ENCODE measurements around the gene EMILIN1.
A peak's percentile ranks its signal among the peaks of the same experiment; 100 is the strongest.

EMILIN1 gene

DNA sequence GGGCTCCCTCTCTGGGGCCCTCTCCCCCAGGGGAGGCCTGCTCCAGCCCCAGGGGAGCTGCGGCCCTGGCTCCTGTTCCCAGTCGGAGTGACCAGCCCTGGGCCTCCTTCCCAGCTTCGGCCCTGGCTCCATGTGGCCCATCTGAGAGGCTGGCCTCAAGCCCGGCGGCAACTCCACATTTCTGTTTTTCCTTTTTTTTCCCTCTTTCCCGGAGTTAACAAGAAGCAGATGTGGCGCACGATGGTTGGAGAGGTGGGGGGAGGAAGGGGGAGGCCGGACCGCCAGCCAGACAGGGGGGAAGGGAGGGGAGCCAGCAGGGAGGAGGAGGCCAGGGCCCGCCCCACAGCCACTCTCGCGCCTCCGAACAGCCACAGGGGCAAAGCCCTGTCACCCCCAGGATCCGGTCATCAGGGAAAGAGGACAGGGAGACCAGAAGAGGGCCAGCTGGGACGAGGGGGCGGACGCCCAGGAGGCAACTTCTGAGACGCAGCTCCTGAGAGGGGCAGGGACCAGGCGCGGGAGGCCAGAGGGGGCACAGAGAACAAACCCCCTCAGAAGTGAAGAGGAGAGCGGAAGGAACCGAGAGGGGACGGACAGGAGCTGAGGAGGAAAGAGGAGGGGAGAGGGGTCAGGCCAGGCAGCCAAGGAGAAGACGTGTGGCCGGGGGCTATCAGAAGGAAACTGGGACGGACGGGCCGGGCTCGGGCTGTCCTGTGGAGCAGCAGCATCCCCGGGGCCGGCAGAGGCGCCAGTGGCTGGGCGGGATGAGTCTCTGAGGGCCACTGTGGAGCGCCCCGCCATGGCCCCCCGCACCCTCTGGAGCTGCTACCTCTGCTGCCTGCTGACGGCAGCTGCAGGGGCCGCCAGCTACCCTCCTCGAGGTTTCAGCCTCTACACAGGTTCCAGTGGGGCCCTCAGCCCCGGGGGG lies at the start of gene EMILIN1:
TSS of gene EMILIN1 (plus strand) at position 349 of the 928 bp plus-strand sequence. CDS start at position 800, 451 bp downstream.
- ChIA-PET CTCF (no interaction called here), POLR2A (interaction anchor here (1.1 to 7.4 kb wide), 2 partner anchors 6 to 28 kb away, joined by 4 to 76 read pairs; partner anchors contain the start of genes AGBL5 and OST4)
- no peak for TF ChIP-seq TARDBP (IDR thresholded peaks at IDR 0.05)
- TF ChIP-seq CTBP1 (IDR thresholded peaks at IDR 0.05; ENCODE audit: borderline replicate concordance), result no peak
- no peak for TF ChIP-seq PKNOX1 (IDR thresholded peaks at IDR 0.05)
- TF ChIP-seq BHLHE40 (IDR thresholded peaks at IDR 0.05; ENCODE audit: borderline replicate concordance), result no peak
- TF ChIP-seq L3MBTL2 (conservative IDR thresholded peaks at IDR 0.05), result no peak
- no peak for TF ChIP-seq FOXK2 (IDR thresholded peaks at IDR 0.05)
- no peak for TF ChIP-seq ELF4 (IDR thresholded peaks at IDR 0.05)
- TF ChIP-seq SUZ12 (IDR thresholded peaks at IDR 0.05), result no peak
- no peak for TF ChIP-seq LEF1 (IDR thresholded peaks at IDR 0.05; ENCODE audit: borderline replicate concordance)
- TF ChIP-seq NFRKB (IDR thresholded peaks at IDR 0.05), result no peak
- TF ChIP-seq FOXM1 (IDR thresholded peaks at IDR 0.05; ENCODE audit: borderline replicate concordance), result no peak
- no peak for TF ChIP-seq SP1 (IDR thresholded peaks at IDR 0.05)
- TF ChIP-seq HDGF (IDR thresholded peaks at IDR 0.05; ENCODE audit: borderline replicate concordance), result no peak
- no peak for TF ChIP-seq ARNT (IDR thresholded peaks at IDR 0.05)
- no peak for DNase-seq (ENCODE audit: extremely low spot score)

GRCh38 chr2:27029051-27029450 lies 49.4 kb upstream of the EMILIN1 start:
- DNase-seq (ENCODE audit: extremely low spot score), result no peak
- ChIA-PET POLR2A (no interaction called here), CTCF (interaction anchor here (0.9 to 1.0 kb wide), 2 partner anchors 12 to 67 kb away, joined by 3 read pairs; no protein-coding TSS in a partner anchor)
- TF ChIP-seq LEF1 (IDR thresholded peaks at IDR 0.05; ENCODE audit: borderline replicate concordance) (no peak), FOXM1 (IDR thresholded peaks at IDR 0.05; ENCODE audit: borderline replicate concordance) (no peak), FOXK2 (IDR thresholded peaks at IDR 0.05) (no peak), BHLHE40 (IDR thresholded peaks at IDR 0.05; ENCODE audit: borderline replicate concordance) (no peak), FOXA1 (IDR thresholded peaks at IDR 0.05) (no peak), CTBP1 (IDR thresholded peaks at IDR 0.05; ENCODE audit: borderline replicate concordance) (no peak), SUZ12 (IDR thresholded peaks at IDR 0.05) (no peak)

- no peak for TF ChIP-seq CTBP1 (IDR thresholded peaks at IDR 0.05; ENCODE audit: borderline replicate concordance)
- no peak for TF ChIP-seq LEF1 (IDR thresholded peaks at IDR 0.05; ENCODE audit: borderline replicate concordance)
- peak; percentile 82 for TF ChIP-seq PKNOX1 (IDR thresholded peaks at IDR 0.05)
- TF ChIP-seq TARDBP (IDR thresholded peaks at IDR 0.05), result peak; percentile 75
- no peak for TF ChIP-seq FOXA1 (IDR thresholded peaks at IDR 0.05)
- peak; percentile 93 for DNase-seq (ENCODE audit: extremely low spot score)
- POLR2A ChIA-PET, result interaction anchor here (0.8 to 5.1 kb wide), 7 partner anchors 9 to 49 kb away, joined by 3 to 44 read pairs (median 5); partner anchors contain the start of genes AGBL5 and OST4
- CTCF ChIA-PET, result no interaction called here
These were observed 45.7 kb upstream of the EMILIN1 start, which contains the start of gene TMEM214 for GRCh38 chr2:27032495-27033252. Gene TMEM214 (plus strand): TSS chr2:27032965. CDS start chr2:27033016, 51 bp downstream.

- ChIA-PET POLR2A (interaction anchor here (0.8 to 5.1 kb wide), 6 partner anchors 9 to 48 kb away, joined by 3 to 44 read pairs (median 5); partner anchors contain the start of genes AGBL5 and OST4), CTCF (no interaction called here)
- no peak for DNase-seq (ENCODE audit: extremely low spot score)
- TF ChIP-seq FOXK2 (IDR thresholded peaks at IDR 0.05), result no peak
These were observed 45.1 kb upstream of the EMILIN1 start for GRCh38 chr2:27033253-27033852.

DNA sequence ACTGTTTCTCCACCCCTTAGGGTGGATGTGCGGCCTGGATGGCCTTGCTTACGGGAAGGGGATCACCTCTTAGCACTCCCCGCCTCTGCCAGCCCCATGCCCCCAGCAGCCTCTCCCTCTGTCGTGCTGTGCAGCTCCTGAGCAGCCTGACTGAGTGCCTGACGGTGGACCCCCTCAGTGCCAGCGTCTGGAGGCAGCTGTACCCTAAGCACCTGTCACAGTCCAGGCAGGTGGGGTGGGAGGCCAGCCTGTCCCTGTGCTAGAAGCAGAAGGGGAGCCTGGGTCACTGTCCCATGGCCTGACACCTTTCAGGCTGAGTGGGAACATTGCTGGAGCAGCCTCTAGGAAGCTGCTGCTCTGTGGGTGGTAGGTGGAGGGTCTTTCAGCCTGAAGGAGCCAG lies 40.4 kb upstream of the EMILIN1 start:
- TF ChIP-seq FOXK2 (IDR thresholded peaks at IDR 0.05) (no peak), L3MBTL2 (conservative IDR thresholded peaks at IDR 0.05) (no peak), TARDBP (IDR thresholded peaks at IDR 0.05) (no peak), BHLHE40 (IDR thresholded peaks at IDR 0.05; ENCODE audit: borderline replicate concordance) (no peak), ARNT (IDR thresholded peaks at IDR 0.05) (no peak), NFRKB (IDR thresholded peaks at IDR 0.05) (no peak), FOXA1 (IDR thresholded peaks at IDR 0.05) (no peak), SP1 (IDR thresholded peaks at IDR 0.05) (no peak), ELF4 (IDR thresholded peaks at IDR 0.05) (no peak), FOXM1 (IDR thresholded peaks at IDR 0.05; ENCODE audit: borderline replicate concordance) (no peak), HDGF (IDR thresholded peaks at IDR 0.05; ENCODE audit: borderline replicate concordance) (no peak), LEF1 (IDR thresholded peaks at IDR 0.05; ENCODE audit: borderline replicate concordance) (no peak), PKNOX1 (IDR thresholded peaks at IDR 0.05) (no peak), CTBP1 (IDR thresholded peaks at IDR 0.05; ENCODE audit: borderline replicate concordance) (no peak), ZNF384 (IDR thresholded peaks at IDR 0.05) (no peak), SUZ12 (IDR thresholded peaks at IDR 0.05) (no peak)
- ChIA-PET POLR2A (interaction anchor here (1.4 to 2.5 kb wide), 3 partner anchors 9 to 34 kb away, joined by 6 to 10 read pairs (median 7); partner anchors contain the start of genes AGBL5 and OST4), CTCF (no interaction called here)
- no peak for DNase-seq (ENCODE audit: extremely low spot score)
